PC-3 (cell line): ENCODE data around the gene PPP1R3G. TPM values are rescaled to one million over a fixed set of nuclear protein-coding genes. Genes with fewer than 3 reads are reported as not detected.

ENCODE experiments used
- ATAC-seq: fragments of 200-7000 bp; cut with Tn5 transposase; 2 replicates; pipeline ENCODE4 v1.9.1; 2020; ENCODE audit warnings: mild to moderate bottlenecking, moderate library complexity
- BruUV-seq: library from RNA; stranded (reverse); fragments of 400-500 nt; replicated peaks from 2 replicates; lab custom pipeline; 2021; lab: Mats Ljungman, UMichigan
- CTCF ChIA-PET: fragments of 300-600 bp; sonication (Branson Sonifier 250); formaldehyde crosslinking; loops from one replicate; lab custom pipeline; 2022; ENCODE audit warnings: antibody characterized with exemption; lab: Charles Lee
- POLR2A ChIA-PET: fragments of 300-600 bp; sonication (Branson Sonifier 250); formaldehyde crosslinking; loops from one replicate; lab custom pipeline; 2022; ENCODE audit warnings: antibody characterized with exemption; ENCODE audit not compliant: unreplicated experiment; lab: Charles Lee
- DNase-seq: peaks from one replicate; pipeline ENCODE4 v3.0.0-alpha.2; 2015
- H2AFZ ChIP-seq: fragments of 300-600 bp; sonication (generic); 2 replicates; pipeline ENCODE4 v1.6.0; 2016; ENCODE audit warnings: antibody characterized with exemption, low read length
- H3F3A ChIP-seq: fragments of 300-600 bp; sonication (generic); one replicate; pipeline ENCODE4 v1.6.0; 2017; ENCODE audit warnings: antibody characterized with exemption, low read length, control low read depth, mild to moderate bottlenecking; ENCODE audit not compliant: unreplicated experiment
- H3K27ac ChIP-seq: fragments of 300-600 bp; sonication (generic); 2 replicates; pipeline ENCODE4 v1.5.1; 2016; ENCODE audit warnings: mild to moderate bottlenecking, low read length
- H3K27me3 ChIP-seq: fragments of 300-600 bp; sonication (generic); 2 replicates; pipeline ENCODE4 v1.6.1; 2016; ENCODE audit warnings: low read length, mixed read lengths
- H3K36me3 ChIP-seq: fragments of 300-600 bp; sonication (generic); 2 replicates; pipeline ENCODE4 v1.6.1; 2016; ENCODE audit warnings: low read depth, mixed run types, low read length, mixed read lengths
- H3K4me1 ChIP-seq: fragments of 300-600 bp; sonication (generic); 2 replicates; pipeline ENCODE4 v1.5.1; 2016; ENCODE audit warnings: low read length; ENCODE audit not compliant: insufficient read depth
- H3K4me2 ChIP-seq: fragments of 300-600 bp; sonication (generic); 2 replicates; pipeline ENCODE4 v1.6.0; 2016; ENCODE audit warnings: low read length
- H3K4me3 ChIP-seq: fragments of 300-600 bp; sonication (generic); 2 replicates; pipeline ENCODE4 v1.5.1; 2016; ENCODE audit warnings: mild to moderate bottlenecking, low read length, mixed read lengths
- H3K79me2 ChIP-seq: fragments of 300-600 bp; sonication (generic); 2 replicates; pipeline ENCODE4 v1.6.1; 2017; ENCODE audit warnings: low read length, mixed read lengths
- H3K9ac ChIP-seq: fragments of 300-600 bp; sonication (generic); 2 replicates; pipeline ENCODE4 v1.6.0; 2016; ENCODE audit warnings: mild to moderate bottlenecking, low read length
- H3K9me2 ChIP-seq: fragments of 300-600 bp; sonication (generic); replicated peaks from 2 replicates; pipeline ENCODE4 v1.6.1; 2016; ENCODE audit warnings: mixed run types, low read length, mixed read lengths
- H3K9me3 ChIP-seq: fragments of 300-600 bp; sonication (generic); 2 replicates; pipeline ENCODE4 v1.6.1; 2016; ENCODE audit warnings: low read length, mixed read lengths
- H4K20me1 ChIP-seq: fragments of 300-600 bp; sonication (generic); 2 replicates; pipeline ENCODE4 v1.6.1; 2016; ENCODE audit warnings: low read length, mixed read lengths
- EZH2 ChIP-seq: fragments of 300-600 bp; sonication (generic); IDR thresholded peaks from one replicate; pipeline ENCODE4 v1.6.1; 2017; ENCODE audit warnings: antibody characterized with exemption, mild to moderate bottlenecking, low read length; ENCODE audit not compliant: unreplicated experiment
- EZH2phosphoT487 ChIP-seq: fragments of 300-600 bp; sonication (generic); IDR thresholded peaks from 2 replicates; pipeline ENCODE4 v1.6.1; 2018; ENCODE audit warnings: mild to moderate bottlenecking, antibody characterized with exemption, low read length, borderline replicate concordance
- intact Hi-C: fragments of 100-400 bp; cut with micrococcal nuclease; formaldehyde crosslinking; loops from 2 replicates; pipeline ENCODE4 v1.9.0; 2023
- total RNA-seq: library from RNA; depleted of rRNA; stranded (reverse); fragments of >200 nt; gene quantifications from 2 replicates; pipeline ENCODE4 v1.2.3, GENCODE V29; 2014
- TF ChIP-seq, protein P1 (sequence below): fragments of 300-600 bp; sonication (generic); conservative IDR thresholded peaks from 2 replicates; pipeline ENCODE4 v1.5.1; 2017; ENCODE audit warnings: antibody characterized with exemption, low read depth, mild to moderate bottlenecking, low read length

PPP1R3G gene
- total RNA-seq, 1 experiment from 2014 or later: 2.8 TPM

DNA sequence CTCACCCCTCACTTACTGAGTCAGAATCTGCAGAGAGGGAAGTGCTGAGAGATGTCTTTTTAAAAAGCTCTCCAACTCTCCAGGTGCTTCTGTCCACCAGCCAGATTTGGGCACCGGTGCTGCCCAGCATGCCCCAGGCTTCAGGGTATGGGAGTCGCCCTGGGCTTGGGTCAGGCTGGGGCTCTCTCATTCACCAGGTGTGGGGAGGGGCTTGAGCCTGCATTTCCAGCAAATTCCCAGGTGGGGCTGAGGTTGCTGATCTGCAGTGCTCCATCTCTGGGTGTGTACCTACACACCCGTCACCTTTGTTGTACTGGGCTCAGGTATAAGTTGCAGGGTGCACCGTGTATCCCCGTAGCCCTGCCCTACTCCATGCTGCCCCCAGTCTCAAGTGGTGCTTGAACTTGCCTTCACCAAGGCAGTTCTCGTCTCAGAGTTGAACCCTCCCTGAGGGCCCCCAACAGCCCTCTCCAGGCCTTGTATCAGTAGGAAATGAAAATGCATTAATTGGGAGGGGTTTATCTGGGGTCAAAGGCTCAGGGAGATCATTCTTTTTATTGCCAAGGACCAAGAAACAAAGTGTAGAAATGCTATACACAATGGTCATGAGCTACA lies 23.5 kb downstream of the PPP1R3G start:
- DNase-seq (no peak), ATAC-seq (peak; percentile 29)
- H4K20me1 ChIP-seq: no peaks in the 10 kb centered on the region
- H3K4me1 ChIP-seq: no peaks in the 10 kb centered on the region
- H3K79me2 ChIP-seq: no peaks in the 10 kb centered on the region
- POLR2A ChIA-PET: no interaction called here
- H3K4me2 ChIP-seq: no peak overlapping the region
- H3K27me3 ChIP-seq: no peaks in the 10 kb centered on the region
- no peaks in the 10 kb centered on the region for H3K9me2 ChIP-seq
- no peaks in the 10 kb centered on the region for H3K36me3 ChIP-seq
- no peak overlapping the region for H3K27ac ChIP-seq
- no peak overlapping the region for H3K9ac ChIP-seq
- CTCF ChIA-PET: no interaction called here
- no peak overlapping the region for H3K4me3 ChIP-seq
- TF ChIP-seq EZH2: no peak
- BruUV-seq: no TSS peak
- no peaks in the 10 kb centered on the region for H3K9me3 ChIP-seq
- no peaks in the 10 kb centered on the region for H3F3A ChIP-seq
- no peak overlapping the region for H2AFZ ChIP-seq
- intact Hi-C loops: no loop called here

DNA sequence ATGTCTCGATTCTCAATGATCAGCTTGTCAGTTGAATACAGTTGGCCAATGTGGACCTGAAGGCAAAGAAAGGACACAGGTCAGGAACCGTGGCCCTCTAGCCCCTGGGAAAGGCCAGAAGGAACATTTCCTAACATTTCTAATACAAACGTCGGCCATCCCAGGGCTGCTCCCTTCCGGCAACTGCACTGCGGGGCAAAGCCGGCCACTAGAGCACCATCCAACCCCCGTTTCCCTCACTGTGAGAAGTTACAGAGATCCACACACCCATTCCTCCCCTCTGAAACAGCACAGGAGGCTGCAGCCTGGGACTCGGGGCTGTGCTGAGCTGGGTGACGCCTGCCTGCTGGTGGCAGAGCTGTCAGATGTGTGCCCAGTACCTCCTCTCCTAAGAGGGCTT lies 24.3 kb downstream of the PPP1R3G start:
- no peak overlapping the region for H3K27ac ChIP-seq
- no peaks in the 10 kb centered on the region for H3K27me3 ChIP-seq
- H3K36me3 ChIP-seq: no peaks in the 10 kb centered on the region
- H3K79me2 ChIP-seq: no peaks in the 10 kb centered on the region
- no TSS peak for BruUV-seq
- no peak overlapping the region for H3K4me2 ChIP-seq
- DNase-seq: no peak
- no peak overlapping the region for H3K4me3 ChIP-seq
- H4K20me1 ChIP-seq: no peaks in the 10 kb centered on the region
- H2AFZ ChIP-seq: no peak overlapping the region
- H3F3A ChIP-seq: no peaks in the 10 kb centered on the region
- no peaks in the 10 kb centered on the region for H3K4me1 ChIP-seq
- no peaks in the 10 kb centered on the region for H3K9me3 ChIP-seq
- ChIA-PET CTCF (no interaction called here), POLR2A (no interaction called here)
- intact Hi-C loops: no loop called here
- H3K9me2 ChIP-seq: no peaks in the 10 kb centered on the region
- no peak for ATAC-seq
- TF ChIP-seq EZH2 (no peak), EZH2phosphoT487 (no peak)
- TF ChIP-seq, protein P1, sequence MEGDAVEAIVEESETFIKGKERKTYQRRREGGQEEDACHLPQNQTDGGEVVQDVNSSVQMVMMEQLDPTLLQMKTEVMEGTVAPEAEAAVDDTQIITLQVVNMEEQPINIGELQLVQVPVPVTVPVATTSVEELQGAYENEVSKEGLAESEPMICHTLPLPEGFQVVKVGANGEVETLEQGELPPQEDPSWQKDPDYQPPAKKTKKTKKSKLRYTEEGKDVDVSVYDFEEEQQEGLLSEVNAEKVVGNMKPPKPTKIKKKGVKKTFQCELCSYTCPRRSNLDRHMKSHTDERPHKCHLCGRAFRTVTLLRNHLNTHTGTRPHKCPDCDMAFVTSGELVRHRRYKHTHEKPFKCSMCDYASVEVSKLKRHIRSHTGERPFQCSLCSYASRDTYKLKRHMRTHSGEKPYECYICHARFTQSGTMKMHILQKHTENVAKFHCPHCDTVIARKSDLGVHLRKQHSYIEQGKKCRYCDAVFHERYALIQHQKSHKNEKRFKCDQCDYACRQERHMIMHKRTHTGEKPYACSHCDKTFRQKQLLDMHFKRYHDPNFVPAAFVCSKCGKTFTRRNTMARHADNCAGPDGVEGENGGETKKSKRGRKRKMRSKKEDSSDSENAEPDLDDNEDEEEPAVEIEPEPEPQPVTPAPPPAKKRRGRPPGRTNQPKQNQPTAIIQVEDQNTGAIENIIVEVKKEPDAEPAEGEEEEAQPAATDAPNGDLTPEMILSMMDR: no peak
- no peak overlapping the region for H3K9ac ChIP-seq

DNA sequence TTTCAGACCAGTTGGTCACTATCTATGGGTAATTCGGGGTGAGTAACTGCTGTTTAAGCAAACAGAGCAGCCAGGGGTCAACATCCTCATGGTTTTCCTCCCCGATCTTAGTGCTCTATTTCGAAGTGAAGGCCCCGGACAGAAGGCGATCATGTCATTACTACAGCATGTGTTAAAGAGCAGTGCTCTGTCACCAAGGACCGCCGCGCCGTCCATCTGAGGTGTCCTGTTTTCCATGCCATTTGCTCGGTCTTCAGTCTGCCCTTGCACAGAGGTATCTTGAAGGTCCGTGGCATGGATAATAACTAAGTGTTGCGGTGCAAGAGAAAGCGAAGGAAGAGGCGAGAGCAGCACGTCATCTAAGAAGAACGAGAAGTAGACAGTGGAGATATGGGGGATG lies 25.1 kb downstream of the PPP1R3G start:
- BruUV-seq: no TSS peak
- no peak for ATAC-seq

More for the DNA sequence above, 25.1 kb downstream of the PPP1R3G start:
- Histone ChIP-seq H3K9me3 (no peaks in the 10 kb centered on the region), H2AFZ (no peak overlapping the region), H3K9me2 (no peaks in the 10 kb centered on the region), H4K20me1 (no peaks in the 10 kb centered on the region), H3K27me3 (no peaks in the 10 kb centered on the region), H3K4me3 (no peak overlapping the region), H3K4me2 (no peak overlapping the region), H3K4me1 (no peaks in the 10 kb centered on the region), H3K9ac (no peak overlapping the region), H3K79me2 (no peaks in the 10 kb centered on the region), H3F3A (no peaks in the 10 kb centered on the region), H3K36me3 (no peaks in the 10 kb centered on the region), H3K27ac (no peak overlapping the region)
- POLR2A ChIA-PET: no interaction called here
- intact Hi-C loops: no loop called here
- no peak for TF ChIP-seq EZH2phosphoT487
- no peak for TF ChIP-seq EZH2
- TF ChIP-seq, protein P1: no peak
- no peak for DNase-seq
- CTCF ChIA-PET: no interaction called here
